Mesenchymal stem cell (in vitro differentiated cells and primary cell): ENCODE results near the gene NSMF. TPM values are rescaled to one million over a fixed set of nuclear protein-coding genes. Genes with fewer than 3 reads are reported as not detected.
A peak's percentile ranks its signal among the peaks of the same experiment; 100 is the strongest.

Experiments used
- DNase-seq: peaks from one replicate; pipeline ENCODE4 v3.0.0-alpha.2; 2013
- H2AFZ ChIP-seq: one replicate; pipeline ENCODE4 v1.6.1; 2013; ENCODE audit warnings: low read depth, mild to moderate bottlenecking, control low read depth, inconsistent platforms, low read length, moderate library complexity
- H2AK5ac ChIP-seq: 2 replicates; pipeline ENCODE4 v1.6.1; 2013; ENCODE audit warnings: low read length, moderate library complexity, mild to moderate bottlenecking, inconsistent platforms; ENCODE audit not compliant: severe bottlenecking
- H2BK120ac ChIP-seq: one replicate; pipeline ENCODE4 v1.6.1; 2013; ENCODE audit warnings: low read depth, mild to moderate bottlenecking, inconsistent platforms, low read length, moderate library complexity
- H2BK12ac ChIP-seq, 2 experiments: one replicate each; pipeline ENCODE4 v1.6.1; 2013; ENCODE audit warnings: inconsistent platforms in 2 of 2, low read length in 2 of 2, mild to moderate bottlenecking in 2 of 2, moderate library complexity in 2 of 2, control low read depth in 1 of 2
- H2BK15ac ChIP-seq: one replicate; pipeline ENCODE4 v1.6.1; 2013; ENCODE audit warnings: mild to moderate bottlenecking, low read depth, inconsistent platforms; ENCODE audit not compliant: poor library complexity, severe bottlenecking
- H2BK5ac ChIP-seq: 2 replicates; pipeline ENCODE4 v1.6.1; 2013; ENCODE audit warnings: low read depth, mild to moderate bottlenecking, low read length, control low read depth, inconsistent platforms; ENCODE audit not compliant: poor library complexity, severe bottlenecking
- H3K14ac ChIP-seq, 2 experiments: one replicate each; pipeline ENCODE4 v1.6.1; 2013; ENCODE audit warnings: inconsistent platforms in 2 of 2, low read length in 2 of 2, control low read depth in 1 of 2, mild to moderate bottlenecking in 1 of 2, moderate library complexity in 1 of 2
- H3K18ac ChIP-seq, 2 experiments: one replicate each; pipeline ENCODE4 v1.6.1; 2013; ENCODE audit warnings: inconsistent platforms in 2 of 2, low read length in 2 of 2, control low read depth in 1 of 2, low read depth in 1 of 2, mild to moderate bottlenecking in 1 of 2
- H3K23ac ChIP-seq, 2 experiments: one replicate each; pipeline ENCODE4 v1.6.1; 2013; ENCODE audit warnings: inconsistent platforms in 2 of 2, low read length in 2 of 2, mild to moderate bottlenecking in 2 of 2, moderate library complexity in 2 of 2, control low read depth in 1 of 2
- H3K27ac ChIP-seq: 2 replicates; pipeline ENCODE4 v1.5.1; 2013; ENCODE audit warnings: mild to moderate bottlenecking, moderate library complexity, low read length, control low read depth, inconsistent platforms; ENCODE audit not compliant: poor library complexity, severe bottlenecking
- H3K27me3 ChIP-seq, 2 experiments: 2 replicates each; pipeline versions ENCODE4 v1.6.1 to v1.7.0; 2013; ENCODE audit warnings: low read length in 2 of 2, mild to moderate bottlenecking in 2 of 2, moderate library complexity in 2 of 2, control low read depth in 1 of 2, inconsistent platforms in 1 of 2; ENCODE audit not compliant: control insufficient read depth in 1 of 2, insufficient read depth in 1 of 2
- H3K36me3 ChIP-seq, 2 experiments: 2 replicates each; pipeline versions ENCODE4 v1.6.1 to v1.7.0; 2013; ENCODE audit warnings: low read length in 2 of 2, control low read depth in 1 of 2, inconsistent platforms in 1 of 2, low read depth in 1 of 2, mild to moderate bottlenecking in 1 of 2; ENCODE audit not compliant: insufficient read depth in 2 of 2, control insufficient read depth in 1 of 2
- H3K4ac ChIP-seq, 2 experiments: one replicate each; pipeline ENCODE4 v1.6.1; 2013; ENCODE audit warnings: inconsistent platforms in 2 of 2, low read length in 2 of 2, mild to moderate bottlenecking in 2 of 2, moderate library complexity in 2 of 2, control low read depth in 1 of 2, low read depth in 1 of 2
- H3K4me1 ChIP-seq: 2 replicates; pipeline ENCODE4 v1.6.1; 2013; ENCODE audit warnings: low read depth, low read length, control low read depth; ENCODE audit not compliant: control insufficient read depth, insufficient read depth
- H3K4me2 ChIP-seq: 2 replicates; pipeline ENCODE4 v1.6.1; 2013; ENCODE audit warnings: low read length, mild to moderate bottlenecking, inconsistent platforms; ENCODE audit not compliant: poor library complexity, severe bottlenecking
- H3K4me3 ChIP-seq, 2 experiments: 2 replicates each; pipeline versions ENCODE4 v1.5.1 to v1.7.0; 2013; ENCODE audit warnings: low read length in 2 of 2, mild to moderate bottlenecking in 2 of 2, control low read depth in 1 of 2, low read depth in 1 of 2; ENCODE audit not compliant: insufficient read depth in 1 of 2
- H3K79me1 ChIP-seq: replicated peaks from 2 replicates; pipeline ENCODE4 v1.6.1; 2013; ENCODE audit warnings: mild to moderate bottlenecking, control low read depth, low read length, inconsistent platforms; ENCODE audit not compliant: poor library complexity, severe bottlenecking
- H3K9ac ChIP-seq: 2 replicates; pipeline ENCODE4 v1.7.0; 2013; ENCODE audit warnings: mild to moderate bottlenecking, low read length, moderate library complexity
- H3K9me3 ChIP-seq: 2 replicates; pipeline ENCODE4 v1.7.0; 2013; ENCODE audit warnings: mild to moderate bottlenecking, low read length; ENCODE audit not compliant: control insufficient read depth
- H4K8ac ChIP-seq: one replicate; pipeline ENCODE4 v1.6.1; 2013; ENCODE audit warnings: inconsistent platforms, mild to moderate bottlenecking, low read length, moderate library complexity
- H4K91ac ChIP-seq: one replicate; pipeline ENCODE4 v1.6.1; 2013; ENCODE audit warnings: mild to moderate bottlenecking, low read length, inconsistent platforms
- WGBS: methylation state at CpG from one replicate; pipeline ENCODE4 v1.1.7; 2013; ENCODE audit warnings: mixed read lengths; 5-methylcytosine and 5-hydroxymethylcytosine counted together
- polyA plus RNA-seq, 2 experiments: library from polyadenylated mRNA; stranded (reverse); fragments of 200-250 nt; gene quantifications; one replicate each; pipeline ENCODE4 v1.2.3, GENCODE V29; 2013

NSMF gene, protein sequence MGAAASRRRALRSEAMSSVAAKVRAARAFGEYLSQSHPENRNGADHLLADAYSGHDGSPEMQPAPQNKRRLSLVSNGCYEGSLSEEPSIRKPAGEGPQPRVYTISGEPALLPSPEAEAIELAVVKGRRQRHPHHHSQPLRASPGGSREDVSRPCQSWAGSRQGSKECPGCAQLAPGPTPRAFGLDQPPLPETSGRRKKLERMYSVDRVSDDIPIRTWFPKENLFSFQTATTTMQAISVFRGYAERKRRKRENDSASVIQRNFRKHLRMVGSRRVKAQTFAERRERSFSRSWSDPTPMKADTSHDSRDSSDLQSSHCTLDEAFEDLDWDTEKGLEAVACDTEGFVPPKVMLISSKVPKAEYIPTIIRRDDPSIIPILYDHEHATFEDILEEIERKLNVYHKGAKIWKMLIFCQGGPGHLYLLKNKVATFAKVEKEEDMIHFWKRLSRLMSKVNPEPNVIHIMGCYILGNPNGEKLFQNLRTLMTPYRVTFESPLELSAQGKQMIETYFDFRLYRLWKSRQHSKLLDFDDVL
- polyA plus RNA-seq (2013, experiment 1 of 2): 30.2 TPM
- 30.0 TPM for polyA plus RNA-seq (2013, experiment 2 of 2)

DNA sequence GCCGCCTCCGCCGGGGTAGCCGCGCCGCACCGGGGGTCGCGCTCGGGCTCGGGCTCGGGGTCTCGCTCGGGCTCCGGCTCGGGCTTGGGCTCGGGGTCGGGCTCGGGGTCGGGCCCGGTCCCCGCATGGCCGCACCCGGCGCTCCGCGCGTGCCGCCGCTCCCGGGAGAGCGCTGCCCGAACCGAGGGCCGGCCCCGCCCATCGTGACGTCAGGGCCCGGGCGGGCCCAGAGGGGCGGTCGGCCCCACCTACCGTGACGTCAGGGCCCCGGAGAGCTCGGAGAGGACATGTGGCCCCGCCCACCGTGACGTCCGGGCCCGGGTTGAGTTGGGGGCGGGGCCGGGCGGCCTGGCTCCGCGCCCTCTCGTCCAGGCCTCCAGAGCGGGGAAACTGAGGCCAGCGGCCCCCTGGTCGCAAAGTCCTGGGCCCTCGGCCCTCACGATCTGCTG lies at the start of gene NSMF:
Gene NSMF, minus strand, starts transcription at position 183 of the 449 bp plus-strand sequence. CDS start 232 bp downstream, outside the sequence.
- H3K4me2 ChIP-seq: peak within 1 kb of the TSS; percentile 92
- 0% methylated on average over 30 of the region's 62 CpGs for WGBS

DNA sequence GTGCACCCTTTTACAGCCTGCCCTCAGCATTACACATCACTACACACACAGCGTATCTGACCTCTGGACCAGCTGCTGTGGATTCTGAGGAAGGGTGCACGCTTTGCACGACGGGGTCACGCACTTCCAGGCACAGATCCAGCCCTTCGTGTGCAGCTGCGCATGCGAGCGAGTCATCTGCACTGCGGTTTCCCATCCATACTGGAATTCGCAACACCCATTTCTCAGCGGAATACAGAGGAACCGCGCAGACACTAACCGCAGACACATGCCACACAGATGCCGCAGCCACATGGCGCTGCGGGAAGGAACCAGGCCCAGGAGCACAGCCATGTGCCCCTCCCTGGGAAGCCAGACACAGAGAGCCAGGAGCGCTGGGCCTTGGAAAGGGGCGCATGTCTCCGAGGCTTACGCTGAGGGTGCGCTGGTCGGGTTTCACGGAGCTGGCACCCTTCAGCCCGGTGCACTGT lies 47.6 kb upstream of the NSMF start:
- DNase-seq: peak; percentile 25
- Histone ChIP-seq H2BK15ac (no peak overlapping the region), H3K9me3 (peaks cover 3% of the 10 kb centered on the region), H3K4me1 (peaks cover 4% of the 10 kb centered on the region), H3K4me2 (no peak overlapping the region), H3K4me3 (no peak overlapping the region), H2BK12ac (no peak overlapping the region), H3K27me3 (no peaks in the 10 kb centered on the region), H3K18ac (no peak overlapping the region), H2AK5ac (no peak overlapping the region), H2BK5ac (no peak overlapping the region), H3K23ac (no peak overlapping the region), H3K36me3 (peaks cover 4 to 8% of the 10 kb centered on the region in 2 experiments), H4K91ac (no peak overlapping the region), H3K14ac (no peak overlapping the region), H3K27ac (no peak overlapping the region), H4K8ac (no peak overlapping the region), H3K4ac (no peak overlapping the region), H2BK120ac (no peak overlapping the region), H2AFZ (no peak overlapping the region), H3K79me1 (no peaks in the 10 kb centered on the region), H3K9ac (no peak overlapping the region)
- 94% methylated on average over 26 of the region's 26 CpGs for WGBS

More for the DNA sequence above, at the start of gene NSMF:
- peak within 1 kb of the TSS; percentile 84 for H3K9ac ChIP-seq
- peaks cover 11% of the 10 kb centered on the region for H3K79me1 ChIP-seq
- H2BK120ac ChIP-seq: peak within 1 kb of the TSS; percentile 29
- no peak within 1 kb of the TSS for H2BK5ac ChIP-seq
- peak within 1 kb of the TSS in 1 of 2 experiments; percentile 74 for H2BK12ac ChIP-seq
- no peak within 1 kb of the TSS for H3K27ac ChIP-seq
- peak within 1 kb of the TSS; percentile 60 to 95 for H3K18ac ChIP-seq
- peak within 1 kb of the TSS in 1 of 2 experiments; percentile 97 for H3K23ac ChIP-seq
- peak within 1 kb of the TSS; percentile 83 for H2AFZ ChIP-seq
- peak within 1 kb of the TSS; percentile 73 to 84 for H3K4me3 ChIP-seq
- H3K9me3 ChIP-seq: no peaks in the 10 kb centered on the region
- H2AK5ac ChIP-seq: peak within 1 kb of the TSS; percentile 23
- peaks cover 19 to 43% of the 10 kb centered on the region in 2 experiments for H3K36me3 ChIP-seq
- H4K91ac ChIP-seq: peak within 1 kb of the TSS; percentile 88
- peak within 1 kb of the TSS; percentile 83 for H4K8ac ChIP-seq
- peak; percentile 88 for DNase-seq
- peaks cover 57% of the 10 kb centered on the region for H3K4me1 ChIP-seq
- H3K4ac ChIP-seq: peak within 1 kb of the TSS; percentile 15 to 89
- H3K14ac ChIP-seq: peak within 1 kb of the TSS in 1 of 2 experiments; percentile 94
- peaks cover 0 to under 1% of the 10 kb centered on the region in 2 experiments for H3K27me3 ChIP-seq
- peak within 1 kb of the TSS; percentile 92 for H2BK15ac ChIP-seq

DNA sequence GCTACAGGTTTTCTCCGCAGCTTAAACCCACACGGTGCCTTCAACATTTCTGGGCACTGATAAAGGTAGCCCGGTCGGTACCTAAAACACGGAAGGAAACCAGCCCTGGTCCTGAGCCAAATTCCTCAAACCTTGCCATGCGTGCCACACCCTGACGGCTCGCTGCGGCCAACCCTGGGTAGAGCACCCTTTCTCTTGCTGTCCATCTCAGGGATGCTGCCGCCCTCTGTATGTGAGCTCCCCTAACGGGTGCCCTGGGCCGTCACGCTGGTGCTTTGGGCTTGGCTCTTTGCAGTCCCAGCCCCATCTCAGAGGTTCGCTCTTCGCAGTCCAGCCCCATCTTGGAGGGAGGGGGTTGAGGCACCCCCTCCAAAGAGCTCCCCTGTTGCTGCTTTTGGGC lies 47.1 kb upstream of the NSMF start:
- no peak overlapping the region for H2AFZ ChIP-seq
- no peak overlapping the region for H3K18ac ChIP-seq
- no peak for DNase-seq
- no peak overlapping the region for H3K4ac ChIP-seq
- no peak overlapping the region for H2BK12ac ChIP-seq
- H4K8ac ChIP-seq: no peak overlapping the region
- H4K91ac ChIP-seq: no peak overlapping the region
- H3K9me3 ChIP-seq: peaks cover 3% of the 10 kb centered on the region
- no peak overlapping the region for H2BK120ac ChIP-seq
- no peak overlapping the region for H2BK15ac ChIP-seq
- no peak overlapping the region for H3K14ac ChIP-seq
- no peaks in the 10 kb centered on the region for H3K79me1 ChIP-seq
- H3K27me3 ChIP-seq: no peaks in the 10 kb centered on the region
- H3K23ac ChIP-seq: no peak overlapping the region
- 96% methylated on average over 15 of the region's 15 CpGs for WGBS
- H3K4me3 ChIP-seq: no peak overlapping the region
- H3K9ac ChIP-seq: no peak overlapping the region
- H2AK5ac ChIP-seq: no peak overlapping the region
- peaks cover 4% of the 10 kb centered on the region for H3K4me1 ChIP-seq
- H3K27ac ChIP-seq: no peak overlapping the region
- H3K36me3 ChIP-seq: peaks cover 4 to 8% of the 10 kb centered on the region in 2 experiments
- no peak overlapping the region for H3K4me2 ChIP-seq
- H2BK5ac ChIP-seq: no peak overlapping the region
